ENCODE data around the gene LILRA1.

- TF ChIP-seq ZBTB7A (IDR thresholded peaks at IDR 0.05; ENCODE audit: borderline replicate concordance, control insufficient read depth, low read depth, low read length) (no peak), PKNOX1 (IDR thresholded peaks at IDR 0.05) (no peak), SIN3A (IDR thresholded peaks at IDR 0.05; ENCODE audit: borderline replicate concordance in 2 of 2, control insufficient read depth in 1 of 2, low read depth in 2 of 2, low read length in 2 of 2) (no peak), ZNF584 (CRISPR knock-in tag; IDR thresholded peaks at IDR 0.05; ENCODE audit: low read depth) (no peak), EGR1 (conservative IDR thresholded peaks at IDR 0.05) (no peak), SMAD1 (IDR thresholded peaks at IDR 0.05; ENCODE audit: low read depth, low read length, partially characterized antibody) (no peak), ZBTB34 (CRISPR knock-in tag; IDR thresholded peaks at IDR 0.05) (no peak)
- TF ChIP-seq, protein P1, sequence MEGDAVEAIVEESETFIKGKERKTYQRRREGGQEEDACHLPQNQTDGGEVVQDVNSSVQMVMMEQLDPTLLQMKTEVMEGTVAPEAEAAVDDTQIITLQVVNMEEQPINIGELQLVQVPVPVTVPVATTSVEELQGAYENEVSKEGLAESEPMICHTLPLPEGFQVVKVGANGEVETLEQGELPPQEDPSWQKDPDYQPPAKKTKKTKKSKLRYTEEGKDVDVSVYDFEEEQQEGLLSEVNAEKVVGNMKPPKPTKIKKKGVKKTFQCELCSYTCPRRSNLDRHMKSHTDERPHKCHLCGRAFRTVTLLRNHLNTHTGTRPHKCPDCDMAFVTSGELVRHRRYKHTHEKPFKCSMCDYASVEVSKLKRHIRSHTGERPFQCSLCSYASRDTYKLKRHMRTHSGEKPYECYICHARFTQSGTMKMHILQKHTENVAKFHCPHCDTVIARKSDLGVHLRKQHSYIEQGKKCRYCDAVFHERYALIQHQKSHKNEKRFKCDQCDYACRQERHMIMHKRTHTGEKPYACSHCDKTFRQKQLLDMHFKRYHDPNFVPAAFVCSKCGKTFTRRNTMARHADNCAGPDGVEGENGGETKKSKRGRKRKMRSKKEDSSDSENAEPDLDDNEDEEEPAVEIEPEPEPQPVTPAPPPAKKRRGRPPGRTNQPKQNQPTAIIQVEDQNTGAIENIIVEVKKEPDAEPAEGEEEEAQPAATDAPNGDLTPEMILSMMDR (IDR thresholded peaks at IDR 0.05 in 2 of 3, conservative IDR thresholded peaks at IDR 0.05 in 1 of 3; ENCODE audit: insufficient read depth in 2 of 3, low read depth in 1 of 3, low read length in 3 of 3) = no peak
Measured at GRCh38 chr19:54556194-54556593, 37.2 kb upstream of the LILRA1 start.

All from K562 (cell line).